ENCODE measurements around the gene TAF15.

The TAF15 gene

DNA sequence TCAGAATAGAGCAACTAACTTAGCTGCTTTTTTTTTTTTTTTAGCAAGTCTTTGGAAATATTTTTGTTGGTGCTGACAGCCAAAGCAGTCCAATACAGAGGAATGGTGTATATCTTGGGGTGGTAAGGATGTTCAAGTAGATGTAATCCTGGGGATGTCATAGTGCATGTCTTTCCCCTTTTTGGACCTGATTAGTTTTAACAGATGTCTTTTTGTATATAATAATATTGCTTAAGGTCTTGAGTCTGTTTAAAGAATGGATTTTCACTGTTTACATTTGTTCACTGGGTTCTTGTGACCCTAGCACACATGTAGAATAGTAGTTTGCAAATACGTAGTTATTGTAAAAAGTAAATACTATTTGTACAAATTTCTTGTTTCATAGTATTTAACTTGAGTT, 7.9 kb downstream of the TAF15 start:
- no peak for DNase-seq (ENCODE audit: low read depth in 3 of 3)

DNA sequence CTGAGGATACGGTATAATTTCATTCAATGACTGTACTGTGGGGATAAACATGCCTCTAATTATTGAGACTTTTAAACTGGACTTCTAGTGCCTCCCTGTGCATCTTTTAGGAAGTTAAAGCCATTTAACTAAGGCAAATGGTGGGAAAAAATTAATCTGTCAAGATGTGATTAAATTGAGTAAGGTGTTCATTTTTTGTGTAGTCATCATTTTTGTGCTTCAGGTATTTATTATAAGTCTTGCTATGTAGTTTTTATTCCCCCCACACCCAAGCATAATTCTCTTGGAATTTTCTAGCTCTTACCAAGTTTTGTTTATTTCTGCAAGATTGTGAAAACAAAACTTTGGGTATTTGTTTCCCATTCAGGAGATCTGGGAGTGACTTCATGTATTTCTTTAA, 10.2 kb downstream of the TAF15 start:
- DNase-seq (ENCODE audit: low read depth in 3 of 3) = no peak

DNA sequence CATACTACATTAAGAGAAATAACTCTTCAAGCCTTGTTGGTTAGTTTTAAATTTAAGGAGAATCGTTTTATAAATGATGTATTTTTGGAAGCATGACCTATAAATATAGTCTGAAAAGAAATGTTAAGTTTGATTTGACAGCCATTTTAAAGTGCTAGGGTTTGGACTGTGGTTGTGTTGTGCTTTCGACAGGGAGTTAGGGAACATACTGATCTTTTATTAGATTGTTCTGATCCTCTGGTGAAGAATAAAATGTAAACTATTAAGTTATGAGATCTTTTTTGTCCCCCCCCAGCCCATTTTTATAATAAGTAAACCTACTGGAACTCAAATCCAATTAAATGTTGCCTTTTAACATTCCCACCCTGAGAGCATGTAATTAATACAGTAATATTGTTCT, 12.0 kb downstream of the TAF15 start:
- DNase-seq (ENCODE audit: low read depth in 3 of 3) = no peak

DNA sequence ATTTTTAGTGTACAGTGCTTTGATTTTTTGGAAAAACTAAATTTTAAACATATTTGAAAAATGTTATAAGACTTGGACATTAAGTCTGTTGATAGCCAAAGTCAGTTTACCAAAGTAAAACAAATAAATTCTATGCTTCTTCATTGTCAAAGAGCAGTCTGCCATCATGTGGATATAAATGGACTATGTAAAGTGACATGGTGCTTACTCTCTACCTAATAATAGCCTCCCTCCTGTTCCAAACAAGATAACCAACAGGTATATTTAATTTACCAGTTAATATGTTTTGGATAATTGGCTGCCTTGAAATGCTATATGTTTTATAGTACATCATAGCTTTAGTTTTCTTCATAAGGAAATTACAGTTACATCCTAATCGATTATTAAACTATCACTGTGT, 15.9 kb downstream of the TAF15 start:
- DNase-seq (ENCODE audit: low read depth in 3 of 3) = no peak

DNA sequence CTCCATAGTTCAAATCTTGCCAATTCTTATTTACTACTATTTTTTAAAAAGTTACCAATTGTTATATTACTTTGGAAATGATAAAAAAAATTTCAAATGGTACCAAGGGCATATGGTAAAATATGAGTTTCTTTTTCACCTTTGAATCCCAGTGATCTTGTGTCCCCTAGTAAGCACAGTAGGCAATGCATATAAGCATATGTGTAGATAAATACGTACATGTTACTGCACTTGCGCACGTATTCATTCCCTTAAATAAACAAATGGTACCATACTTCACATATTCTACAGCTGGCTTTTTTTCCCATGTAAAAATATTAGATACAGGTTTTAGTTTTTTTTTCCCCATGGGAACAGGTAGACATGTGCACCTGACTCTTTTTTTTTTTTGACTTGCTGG, 31.8 kb downstream of the TAF15 start:
- DNase-seq (ENCODE audit: low read depth in 3 of 3) = no peak

DNA sequence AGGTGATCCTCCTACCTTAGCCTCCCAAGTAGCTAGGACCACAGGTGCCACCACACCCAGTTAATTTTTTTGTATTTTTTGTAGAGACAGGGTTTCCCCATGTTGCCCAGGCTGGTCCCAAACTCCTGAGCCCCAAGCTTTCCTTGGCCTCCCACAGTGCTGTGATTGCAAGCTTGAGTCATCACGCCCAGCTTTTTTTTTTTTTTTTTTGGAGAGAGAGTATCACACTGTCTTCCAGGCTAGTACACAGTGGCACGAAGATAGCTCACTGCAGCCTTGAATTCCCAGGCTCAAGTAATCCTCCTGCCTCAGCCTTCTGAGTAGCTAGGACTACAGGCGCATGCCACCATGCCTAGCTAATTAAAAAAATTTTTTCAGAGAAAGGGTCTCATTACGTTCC, 32.2 kb downstream of the TAF15 start:
- no peak for DNase-seq (ENCODE audit: low read depth in 3 of 3)

DNA sequence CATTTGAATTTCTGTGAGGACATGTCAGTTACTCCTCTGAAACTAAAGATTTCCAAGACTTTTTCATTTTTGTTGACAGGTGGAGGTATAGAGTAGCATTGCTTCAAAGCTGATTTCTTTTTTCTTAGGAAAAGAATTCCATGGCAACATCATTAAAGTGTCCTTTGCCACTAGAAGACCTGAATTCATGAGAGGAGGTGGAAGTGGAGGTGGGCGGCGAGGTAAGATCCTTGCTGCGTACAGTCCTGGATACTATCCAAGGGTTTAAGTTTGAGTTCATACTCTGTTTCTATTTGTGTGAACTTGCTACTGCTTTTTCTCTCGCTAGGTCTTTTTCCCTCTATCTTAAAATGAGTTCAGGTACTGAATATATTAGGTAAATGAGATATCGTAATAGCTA, 33.0 kb downstream of the TAF15 start:
- DNase-seq (ENCODE audit: low read depth in 3 of 3) = no peak

DNA sequence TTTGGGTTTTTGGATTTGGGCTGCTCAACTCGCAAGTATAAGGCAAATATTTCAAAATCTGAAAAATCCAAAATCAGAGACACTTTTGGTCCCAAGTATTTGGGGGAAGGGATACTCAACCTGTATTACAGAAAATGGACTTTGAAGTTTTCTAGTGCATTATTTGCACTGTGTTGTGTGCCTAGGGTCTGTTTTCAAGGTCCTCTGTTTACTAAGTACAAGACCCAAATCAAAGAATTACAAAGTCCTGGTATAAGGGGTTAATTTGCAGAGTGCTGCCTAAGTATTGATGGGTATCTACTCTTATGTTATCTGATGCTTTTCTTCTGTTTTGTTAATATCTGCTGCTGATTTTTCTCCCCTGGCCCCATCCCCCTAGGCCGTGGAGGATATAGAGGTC, 34.4 kb downstream of the TAF15 start:
- DNase-seq (ENCODE audit: low read depth in 3 of 3) = no peak

DNA sequence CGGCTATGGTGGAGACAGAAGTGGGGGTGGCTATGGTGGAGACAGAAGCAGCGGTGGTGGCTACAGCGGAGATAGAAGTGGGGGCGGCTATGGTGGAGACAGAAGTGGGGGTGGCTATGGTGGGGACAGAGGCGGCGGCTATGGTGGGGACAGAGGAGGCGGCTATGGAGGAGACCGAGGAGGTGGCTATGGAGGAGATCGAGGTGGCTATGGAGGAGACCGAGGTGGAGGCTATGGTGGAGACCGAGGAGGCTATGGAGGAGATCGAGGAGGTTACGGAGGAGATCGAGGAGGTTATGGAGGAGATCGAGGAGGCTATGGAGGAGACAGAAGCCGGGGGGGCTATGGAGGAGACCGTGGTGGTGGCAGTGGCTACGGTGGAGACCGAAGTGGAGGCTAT, 35.3 kb downstream of the TAF15 start:
- no peak for DNase-seq (ENCODE audit: low read depth in 3 of 3)

DNA sequence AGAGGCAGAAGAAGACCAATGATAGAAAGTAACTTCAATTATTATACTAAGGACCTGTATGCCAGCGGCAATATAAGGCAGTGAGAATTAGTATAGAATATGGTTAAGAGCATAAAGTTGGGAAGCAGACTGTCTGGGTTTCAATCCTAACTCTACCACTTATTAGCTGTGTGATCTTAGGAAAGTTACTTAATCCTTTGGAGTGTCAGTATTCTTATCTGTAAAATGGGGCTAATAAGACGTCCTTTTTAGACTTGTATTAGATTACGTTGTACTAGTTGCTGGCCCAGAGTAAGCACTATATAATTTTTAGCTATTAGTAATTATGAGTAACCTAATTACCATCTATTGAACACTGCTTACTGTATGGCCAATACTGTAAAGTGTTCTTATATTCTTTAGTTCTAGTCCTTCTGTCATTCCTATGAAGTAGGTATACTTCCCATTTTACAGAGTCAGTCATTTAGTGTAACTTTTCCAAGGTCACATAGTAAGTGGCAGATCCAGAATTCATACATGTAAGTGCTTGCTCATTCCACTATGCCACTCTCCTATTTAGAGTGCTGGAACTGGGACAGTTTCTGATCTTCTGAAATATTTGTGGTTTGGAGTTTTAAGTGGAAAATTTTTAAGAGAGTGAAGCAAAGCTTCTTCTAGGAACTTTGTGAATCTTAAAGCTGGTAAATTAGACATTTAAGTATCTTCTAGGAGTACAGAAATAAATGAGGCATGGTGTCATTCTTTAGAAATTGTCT, 36.9 kb downstream of the TAF15 start:
- DNase-seq (ENCODE audit: low read depth in 3 of 3) = no peak

DNA sequence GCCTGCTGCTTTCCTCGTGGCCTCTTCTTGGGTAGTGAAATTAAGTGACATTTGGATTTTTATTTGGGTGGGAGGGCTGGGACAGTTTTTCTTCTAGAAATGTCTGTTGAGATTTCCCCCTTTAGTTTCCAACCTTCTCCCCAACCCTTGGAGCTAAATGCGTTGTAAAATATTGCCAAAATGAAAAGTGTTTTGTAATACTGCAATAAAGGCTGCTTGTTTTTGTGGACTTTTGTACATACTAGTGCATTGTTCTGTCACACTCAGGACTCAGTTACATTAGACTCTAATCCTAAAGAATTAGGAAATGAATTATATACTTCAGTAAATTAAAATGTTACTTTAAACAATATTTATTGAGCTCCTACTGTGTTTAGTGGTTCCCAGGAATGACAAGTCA, 37.7 kb downstream of the TAF15 start:
- no peak for DNase-seq (ENCODE audit: low read depth in 3 of 3)

DNA sequence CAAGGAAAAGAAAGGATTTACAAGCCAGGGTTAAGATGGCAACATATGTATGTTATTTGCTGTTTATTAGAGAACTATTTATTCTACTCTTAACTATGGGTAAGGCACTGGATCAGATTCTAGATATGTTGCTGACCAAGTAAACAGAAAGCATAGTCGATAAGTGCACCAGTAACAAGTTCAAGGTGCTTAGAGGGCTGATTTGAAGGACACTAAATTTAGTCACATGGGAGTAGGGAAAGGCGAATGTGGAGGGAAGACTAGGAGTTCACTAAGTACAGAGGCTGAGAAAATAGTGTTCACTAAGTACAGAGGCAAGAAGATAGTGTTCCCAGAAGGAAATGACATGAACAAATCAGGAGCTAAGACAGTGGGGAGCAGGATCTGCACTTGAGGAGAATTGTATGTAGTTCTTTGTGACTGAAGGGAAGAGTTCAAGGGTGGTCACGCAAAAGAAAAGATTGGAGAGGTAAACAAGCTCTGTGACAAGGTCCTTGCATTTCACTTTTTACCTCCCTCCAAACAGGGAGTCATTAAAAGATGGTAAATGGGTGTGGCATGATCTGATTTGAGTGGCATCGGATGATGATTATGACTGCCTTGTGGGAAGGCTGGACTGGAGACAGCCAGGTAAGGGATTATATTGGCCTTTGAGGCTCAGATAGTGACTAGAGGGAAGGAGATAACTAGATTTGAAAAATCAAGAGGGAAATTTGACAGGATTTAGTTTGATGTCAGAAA, 38.5 kb downstream of the TAF15 start:
- DNase-seq (ENCODE audit: low read depth in 3 of 3) = no peak

DNA sequence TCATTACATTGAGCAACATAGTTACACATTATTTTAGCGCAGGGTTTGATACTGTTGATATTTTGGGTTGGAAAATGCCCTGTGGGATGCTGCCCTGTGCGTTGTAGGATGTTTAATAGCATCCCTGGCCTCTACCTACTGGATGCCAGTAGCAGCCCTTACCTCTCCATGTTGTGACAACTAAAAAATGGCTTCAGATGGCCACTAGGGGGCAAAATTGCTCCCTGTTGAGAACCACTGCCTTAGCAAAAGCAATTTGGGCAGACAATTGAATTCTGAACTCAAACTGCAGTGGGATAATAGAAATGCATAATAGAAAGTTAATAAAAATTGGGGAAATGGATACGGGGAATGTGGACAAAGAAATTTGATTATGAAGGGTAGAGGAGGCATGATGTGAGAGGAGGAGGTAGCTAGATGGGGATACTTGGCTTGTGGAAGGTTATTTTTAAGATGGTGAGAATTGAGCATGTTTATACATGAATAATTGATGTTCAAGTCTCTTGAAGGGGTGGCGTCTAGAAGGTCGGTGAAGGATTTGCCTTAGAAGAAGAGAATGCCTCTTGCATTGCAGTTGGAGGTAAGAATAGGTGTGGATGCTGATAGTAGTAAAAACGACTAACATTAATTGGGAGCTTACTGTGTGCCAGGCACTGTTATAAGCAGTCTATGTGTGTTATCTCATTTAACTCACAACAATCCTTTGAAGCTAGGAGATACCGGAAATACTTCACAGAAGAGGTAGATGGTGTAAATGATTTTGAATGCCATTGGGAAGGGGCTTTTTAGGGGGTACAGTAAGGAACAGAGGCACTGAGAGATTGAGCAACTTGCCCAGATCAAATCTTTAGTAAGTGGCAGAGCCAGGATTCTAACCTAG, 40.4 kb downstream of the TAF15 start:
- peak; percentile 16 to 52 (median 36) for DNase-seq (ENCODE audit: low read depth in 3 of 3)

DNA sequence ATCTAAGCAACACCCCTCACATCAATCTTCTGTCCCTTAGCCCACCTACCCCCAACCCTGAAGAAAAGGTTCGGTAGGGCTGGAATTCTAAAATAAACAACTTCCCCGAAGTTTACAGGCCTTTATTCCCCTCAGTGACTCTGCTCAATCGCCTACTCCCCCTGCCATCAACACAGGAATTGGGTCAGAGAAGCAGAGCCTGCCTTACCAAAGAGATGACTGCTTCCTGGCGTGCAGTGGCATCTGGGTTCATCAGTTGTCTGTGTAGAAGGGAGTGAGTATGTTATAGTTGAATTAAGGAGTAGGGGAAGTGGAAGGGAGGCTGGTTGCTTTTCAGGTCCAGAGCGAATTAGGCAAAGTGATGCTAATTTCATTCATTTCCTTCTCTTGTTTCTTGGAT, 46.7 kb downstream of the TAF15 start:
- no peak for DNase-seq (ENCODE audit: low read depth in 3 of 3)

DNA sequence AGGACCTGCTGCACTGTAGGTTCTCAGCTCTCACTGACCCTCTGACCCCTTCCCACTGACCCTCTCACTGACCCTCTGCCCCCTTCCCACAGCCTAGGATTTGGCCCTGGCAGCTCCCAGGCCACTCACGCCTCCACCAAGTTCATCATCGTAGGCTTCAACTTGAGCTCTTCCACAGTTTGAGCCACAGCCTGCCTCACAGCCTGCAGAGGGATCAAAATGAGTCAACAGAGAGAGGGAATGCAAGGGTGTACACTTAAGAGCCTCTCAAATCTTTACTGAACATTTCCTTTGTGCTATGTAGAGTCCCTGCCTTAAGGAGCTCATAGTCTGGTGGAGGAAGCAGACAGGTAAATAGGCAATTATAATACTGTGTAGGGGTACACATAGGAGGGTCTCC, 47.3 kb downstream of the TAF15 start:
- no peak for DNase-seq (ENCODE audit: low read depth in 3 of 3)

DNA sequence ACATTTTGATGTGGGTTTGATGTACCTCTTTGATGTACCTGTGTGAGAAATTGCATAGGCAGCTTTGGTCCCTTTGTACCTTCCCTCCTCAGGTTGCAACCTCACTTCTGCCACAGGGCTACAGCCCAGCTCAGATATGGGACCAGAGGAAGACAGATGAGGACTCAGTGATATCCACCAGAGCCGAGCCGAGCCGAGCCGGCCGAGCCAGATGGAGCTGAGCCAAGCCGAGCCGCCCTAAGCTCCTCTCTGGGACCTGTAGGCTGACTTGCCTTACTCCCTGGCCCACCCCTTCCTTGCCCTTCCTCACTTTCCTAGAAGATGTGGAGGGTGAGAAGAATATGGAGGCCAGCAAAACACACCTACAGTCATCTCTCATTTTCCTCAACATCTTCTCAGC, 55.6 kb downstream of the TAF15 start:
- no peak for DNase-seq (ENCODE audit: low read depth in 3 of 3)

DNA sequence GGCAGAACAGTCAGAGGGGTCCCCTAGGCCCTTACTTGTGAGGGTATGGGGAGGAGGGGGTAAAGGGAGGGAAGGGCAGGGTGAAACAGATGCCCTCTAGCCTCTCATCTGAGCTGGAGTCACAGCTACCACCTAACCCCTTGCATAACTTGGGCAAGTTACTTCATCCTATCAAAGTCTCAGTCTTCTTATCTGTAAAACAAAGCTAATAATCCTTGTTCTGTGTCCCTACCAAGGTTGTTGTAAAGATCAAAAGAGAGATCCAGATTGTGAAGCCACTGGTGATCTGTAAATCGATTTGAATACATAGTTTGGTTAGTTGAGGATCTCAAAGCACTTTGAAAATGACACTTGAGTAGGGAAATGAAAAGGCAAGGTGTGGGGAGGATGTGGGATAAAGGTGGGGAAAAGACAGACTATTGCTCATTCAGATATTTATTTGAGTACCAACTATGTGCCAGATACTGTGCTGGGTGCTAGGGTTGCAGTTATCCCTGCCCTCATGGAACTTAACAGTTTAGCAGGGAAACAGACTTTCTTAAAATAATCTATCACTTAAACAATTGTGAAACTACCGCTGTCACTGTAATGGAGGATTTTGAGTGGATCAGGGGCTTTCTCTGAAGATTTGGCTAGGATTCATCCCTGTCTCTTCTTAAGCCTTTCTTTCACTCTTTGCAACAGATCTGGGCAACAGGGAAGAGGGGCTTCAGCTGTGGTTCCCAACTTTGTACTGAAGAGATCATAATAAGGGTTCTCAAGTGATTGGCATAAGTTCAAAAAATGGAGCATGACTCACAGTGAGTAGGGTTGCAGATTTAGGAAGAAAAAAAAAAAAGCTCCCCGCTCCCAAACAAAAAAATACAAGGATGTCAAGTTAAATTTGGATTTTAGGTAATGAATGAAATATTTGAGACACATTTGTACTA, 56.4 kb downstream of the TAF15 start:
- DNase-seq (ENCODE audit: low read depth in 3 of 3) = no peak

DNA sequence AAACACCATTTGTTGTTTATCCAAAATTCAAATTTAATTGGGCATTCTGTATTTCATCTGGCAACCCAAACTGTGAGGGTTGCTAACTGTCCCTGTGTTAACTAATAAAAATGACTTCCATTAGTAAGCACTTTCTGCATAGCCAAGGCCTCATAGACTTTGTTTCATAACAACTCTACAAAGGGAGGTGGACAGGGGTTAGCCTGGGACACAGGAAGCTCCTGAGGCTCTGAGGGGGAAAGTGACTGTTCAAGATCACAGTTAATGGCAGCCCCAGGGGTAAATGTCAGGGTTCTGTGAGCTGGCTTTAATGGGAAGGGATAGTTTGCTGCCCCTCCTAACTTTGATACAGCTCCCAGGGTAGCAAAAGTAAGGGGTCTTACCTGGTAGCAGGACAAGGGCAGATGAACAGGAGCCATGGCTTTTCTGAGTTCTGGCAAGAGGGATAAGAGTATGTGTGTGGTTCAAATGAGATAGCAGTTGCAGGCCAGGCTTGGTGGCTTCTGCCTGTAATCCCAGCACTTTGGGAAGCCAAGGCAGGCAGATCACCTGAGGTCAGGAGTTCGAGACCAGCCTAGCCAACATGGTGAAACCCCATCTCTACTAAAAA, 57.2 kb downstream of the TAF15 start:
- DNase-seq (ENCODE audit: low read depth in 3 of 3) = no peak

DNA sequence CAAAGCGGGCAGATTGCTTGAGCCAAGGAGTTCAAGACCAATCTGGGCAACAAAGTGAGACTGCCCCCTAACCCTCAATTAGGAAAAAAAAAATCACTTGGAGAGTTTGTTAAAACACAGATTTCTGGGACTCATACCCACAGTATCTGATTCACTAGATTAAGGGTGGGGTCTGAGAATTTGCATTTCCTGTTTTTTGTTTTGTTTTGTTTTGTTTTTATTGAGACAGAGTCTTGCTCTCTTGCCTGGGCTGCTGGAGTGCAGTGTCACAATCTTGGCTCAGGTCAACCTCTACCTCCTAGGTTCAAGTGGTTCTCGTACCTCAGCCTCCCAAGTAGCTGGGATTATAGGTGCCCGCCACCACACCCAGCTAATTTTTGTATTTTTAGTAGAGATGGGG, 58.3 kb downstream of the TAF15 start:
- DNase-seq (ENCODE audit: low read depth in 3 of 3) = no peak

DNA sequence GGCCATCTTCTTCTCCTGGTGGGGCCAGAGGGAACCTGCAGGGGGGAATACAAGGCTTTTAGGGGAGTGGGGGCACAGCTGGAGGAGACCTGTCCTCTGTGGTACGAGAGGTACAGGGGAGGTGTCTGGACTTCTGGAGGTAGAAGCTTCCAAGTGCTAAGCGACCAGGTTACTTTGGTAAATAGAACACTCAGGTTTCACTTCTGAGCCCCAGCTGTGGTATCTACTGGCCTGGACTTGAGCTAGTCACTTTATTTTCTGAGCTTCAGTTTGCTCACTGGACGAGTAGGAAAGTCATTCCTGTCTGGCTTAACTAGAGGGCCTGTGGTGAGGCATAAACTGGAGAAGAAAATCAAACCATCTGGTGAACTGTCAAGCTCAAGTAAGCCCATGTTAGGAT, 59.5 kb downstream of the TAF15 start, which contains the start of gene HEATR9:
TSS of gene HEATR9 (minus strand) at position 155 of the 400 bp plus-strand sequence. CDS start at position 6, 149 bp downstream.
- DNase-seq (ENCODE audit: low read depth in 3 of 3) = no peak

All from stimulated activated CD4-positive, alpha-beta T cell treated with anti-CD3 and anti-CD28 coated beads, TNF-alpha, amount 100 ng/mL, for 48 hours (primary cell).